ENCODE data around the gene GARNL3. TPM values are rescaled to one million over a fixed set of nuclear protein-coding genes. Genes with fewer than 3 reads are reported as not detected.

GARNL3 gene
- total and polyA plus RNA-seq, 2 of the 13 experiments (the other 11 are each of a cell fraction or from before 2014, with no cell fraction given): 3.9 to 11.0 TPM

DNA sequence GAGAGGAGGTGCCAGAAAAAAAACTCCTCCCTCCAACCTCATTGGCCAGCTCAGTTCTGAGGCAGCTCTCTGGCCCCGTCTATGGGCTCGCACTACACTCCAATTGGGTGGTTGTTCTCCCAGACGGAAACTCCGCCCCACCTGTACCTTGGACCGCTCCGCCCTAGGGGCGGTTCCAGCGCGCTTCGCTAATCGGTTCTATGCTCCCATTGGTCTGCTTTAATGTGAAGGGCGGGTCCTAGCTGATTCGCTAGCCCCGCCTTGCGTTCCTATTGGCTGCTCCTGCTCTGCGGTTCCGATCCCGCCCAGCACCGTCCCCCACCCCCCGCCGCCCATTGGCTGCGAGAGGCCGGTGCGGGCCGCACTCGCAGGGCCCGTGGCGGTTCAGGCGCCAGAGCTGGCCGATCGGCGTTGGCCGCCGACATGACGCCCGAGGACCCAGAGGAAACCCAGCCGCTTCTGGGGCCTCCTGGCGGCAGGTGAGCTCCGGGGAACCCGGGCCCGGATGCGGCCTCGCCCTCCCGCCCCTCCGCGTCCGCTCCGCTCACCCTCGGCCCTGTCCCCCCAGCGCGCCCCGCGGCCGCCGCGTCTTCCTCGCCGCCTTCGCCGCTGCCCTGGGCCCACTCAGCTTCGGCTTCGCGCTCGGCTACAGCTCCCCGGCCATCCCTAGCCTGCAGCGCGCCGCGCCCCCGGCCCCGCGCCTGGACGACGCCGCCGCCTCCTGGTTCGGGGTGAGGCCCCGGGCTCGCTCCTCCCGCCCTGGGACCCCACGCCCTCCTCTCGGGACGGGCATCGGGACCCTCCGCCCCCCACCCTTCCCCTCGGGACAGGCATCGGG, 132.5 kb downstream of the GARNL3 start, which contains the start of gene SLC2A8 (continued):
- TF ChIP-seq, protein P1, sequence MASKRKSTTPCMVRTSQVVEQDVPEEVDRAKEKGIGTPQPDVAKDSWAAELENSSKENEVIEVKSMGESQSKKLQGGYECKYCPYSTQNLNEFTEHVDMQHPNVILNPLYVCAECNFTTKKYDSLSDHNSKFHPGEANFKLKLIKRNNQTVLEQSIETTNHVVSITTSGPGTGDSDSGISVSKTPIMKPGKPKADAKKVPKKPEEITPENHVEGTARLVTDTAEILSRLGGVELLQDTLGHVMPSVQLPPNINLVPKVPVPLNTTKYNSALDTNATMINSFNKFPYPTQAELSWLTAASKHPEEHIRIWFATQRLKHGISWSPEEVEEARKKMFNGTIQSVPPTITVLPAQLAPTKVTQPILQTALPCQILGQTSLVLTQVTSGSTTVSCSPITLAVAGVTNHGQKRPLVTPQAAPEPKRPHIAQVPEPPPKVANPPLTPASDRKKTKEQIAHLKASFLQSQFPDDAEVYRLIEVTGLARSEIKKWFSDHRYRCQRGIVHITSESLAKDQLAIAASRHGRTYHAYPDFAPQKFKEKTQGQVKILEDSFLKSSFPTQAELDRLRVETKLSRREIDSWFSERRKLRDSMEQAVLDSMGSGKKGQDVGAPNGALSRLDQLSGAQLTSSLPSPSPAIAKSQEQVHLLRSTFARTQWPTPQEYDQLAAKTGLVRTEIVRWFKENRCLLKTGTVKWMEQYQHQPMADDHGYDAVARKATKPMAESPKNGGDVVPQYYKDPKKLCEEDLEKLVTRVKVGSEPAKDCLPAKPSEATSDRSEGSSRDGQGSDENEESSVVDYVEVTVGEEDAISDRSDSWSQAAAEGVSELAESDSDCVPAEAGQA (IDR thresholded peaks at IDR 0.05; ENCODE audit: low read depth): no peak
- TF ChIP-seq, protein P1 (CRISPR knock-in tag; IDR thresholded peaks at IDR 0.05; ENCODE audit: borderline replicate concordance): peak; percentile 83
- no peak for TF ChIP-seq ZNF615 (CRISPR knock-in tag; IDR thresholded peaks at IDR 0.05; ENCODE audit: borderline replicate concordance)
- TF ChIP-seq ZNF878 (CRISPR knock-in tag; IDR thresholded peaks at IDR 0.05): no peak
- no peak for TF ChIP-seq ZNF136 (CRISPR knock-in tag; IDR thresholded peaks at IDR 0.05; ENCODE audit: low read depth)
- TF ChIP-seq, protein P2, sequence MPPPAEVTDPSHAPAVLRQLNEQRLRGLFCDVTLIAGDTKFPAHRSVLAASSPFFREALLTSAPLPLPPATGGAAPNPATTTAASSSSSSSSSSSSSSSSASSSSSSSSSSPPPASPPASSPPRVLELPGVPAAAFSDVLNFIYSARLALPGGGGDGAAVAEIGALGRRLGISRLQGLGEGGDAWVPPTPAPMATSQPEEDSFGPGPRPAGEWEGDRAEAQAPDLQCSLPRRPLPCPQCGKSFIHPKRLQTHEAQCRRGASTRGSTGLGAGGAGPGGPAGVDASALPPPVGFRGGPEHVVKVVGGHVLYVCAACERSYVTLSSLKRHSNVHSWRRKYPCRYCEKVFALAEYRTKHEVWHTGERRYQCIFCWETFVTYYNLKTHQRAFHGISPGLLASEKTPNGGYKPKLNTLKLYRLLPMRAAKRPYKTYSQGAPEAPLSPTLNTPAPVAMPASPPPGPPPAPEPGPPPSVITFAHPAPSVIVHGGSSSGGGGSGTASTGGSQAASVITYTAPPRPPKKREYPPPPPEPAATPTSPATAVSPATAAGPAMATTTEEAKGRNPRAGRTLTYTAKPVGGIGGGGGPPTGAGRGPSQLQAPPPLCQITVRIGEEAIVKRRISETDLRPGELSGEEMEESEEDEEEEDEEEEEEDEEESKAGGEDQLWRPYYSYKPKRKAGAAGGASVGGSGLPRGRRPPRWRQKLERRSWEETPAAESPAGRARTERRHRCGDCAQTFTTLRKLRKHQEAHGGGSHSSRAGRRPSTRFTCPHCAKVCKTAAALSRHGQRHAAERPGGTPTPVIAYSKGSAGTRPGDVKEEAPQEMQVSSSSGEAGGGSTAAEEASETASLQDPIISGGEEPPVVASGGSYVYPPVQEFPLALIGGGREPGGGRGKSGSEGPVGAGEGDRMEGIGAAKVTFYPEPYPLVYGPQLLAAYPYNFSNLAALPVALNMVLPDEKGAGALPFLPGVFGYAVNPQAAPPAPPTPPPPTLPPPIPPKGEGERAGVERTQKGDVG (CRISPR knock-in tag; IDR thresholded peaks at IDR 0.05; ENCODE audit: borderline replicate concordance): no peak
- no peak for TF ChIP-seq CBX2 (IDR thresholded peaks at IDR 0.05; ENCODE audit: low read depth, low read length)
- TF ChIP-seq CBX2 (CRISPR knock-in tag; IDR thresholded peaks at IDR 0.05; ENCODE audit: low read depth): no peak
- TF ChIP-seq ZKSCAN1 (IDR thresholded peaks at IDR 0.05; ENCODE audit: low read length): no peak
- no peak for TF ChIP-seq ZNF124 (CRISPR knock-in tag; IDR thresholded peaks at IDR 0.05)
- no peak for TF ChIP-seq KLF13 (CRISPR knock-in tag; IDR thresholded peaks at IDR 0.05)
- no peak for TF ChIP-seq RBM39 (IDR thresholded peaks at IDR 0.05; ENCODE audit: low read depth, low read length, poor library complexity, severe bottlenecking)
- TF ChIP-seq FOSL1 (CRISPR knock-in tag; IDR thresholded peaks at IDR 0.05; ENCODE audit: borderline replicate concordance): no peak
- no peak for TF ChIP-seq ARHGAP35 (CRISPR knock-in tag; IDR thresholded peaks at IDR 0.05; ENCODE audit: borderline replicate concordance)
- TF ChIP-seq, protein P3, sequence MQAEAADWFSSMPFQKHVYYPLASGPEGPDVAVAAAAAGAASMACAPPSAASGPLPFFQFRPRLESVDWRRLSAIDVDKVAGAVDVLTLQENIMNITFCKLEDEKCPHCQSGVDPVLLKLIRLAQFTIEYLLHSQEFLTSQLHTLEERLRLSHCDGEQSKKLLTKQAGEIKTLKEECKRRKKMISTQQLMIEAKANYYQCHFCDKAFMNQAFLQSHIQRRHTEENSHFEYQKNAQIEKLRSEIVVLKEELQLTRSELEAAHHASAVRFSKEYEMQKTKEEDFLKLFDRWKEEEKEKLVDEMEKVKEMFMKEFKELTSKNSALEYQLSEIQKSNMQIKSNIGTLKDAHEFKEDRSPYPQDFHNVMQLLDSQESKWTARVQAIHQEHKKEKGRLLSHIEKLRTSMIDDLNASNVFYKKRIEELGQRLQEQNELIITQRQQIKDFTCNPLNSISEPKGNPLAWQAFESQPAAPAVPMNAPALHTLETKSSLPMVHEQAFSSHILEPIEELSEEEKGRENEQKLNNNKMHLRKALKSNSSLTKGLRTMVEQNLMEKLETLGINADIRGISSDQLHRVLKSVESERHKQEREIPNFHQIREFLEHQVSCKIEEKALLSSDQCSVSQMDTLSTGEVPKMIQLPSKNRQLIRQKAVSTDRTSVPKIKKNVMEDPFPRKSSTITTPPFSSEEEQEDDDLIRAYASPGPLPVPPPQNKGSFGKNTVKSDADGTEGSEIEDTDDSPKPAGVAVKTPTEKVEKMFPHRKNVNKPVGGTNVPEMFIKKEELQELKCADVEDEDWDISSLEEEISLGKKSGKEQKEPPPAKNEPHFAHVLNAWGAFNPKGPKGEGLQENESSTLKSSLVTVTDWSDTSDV (CRISPR knock-in tag; IDR thresholded peaks at IDR 0.05): no peak; the same call in 1 of the 2 replicates
- no peak; the same call in 1 of the 2 replicates for TF ChIP-seq REPIN1 (CRISPR knock-in tag; IDR thresholded peaks at IDR 0.05; ENCODE audit: borderline replicate concordance, low read depth)
- TF ChIP-seq, protein P4, sequence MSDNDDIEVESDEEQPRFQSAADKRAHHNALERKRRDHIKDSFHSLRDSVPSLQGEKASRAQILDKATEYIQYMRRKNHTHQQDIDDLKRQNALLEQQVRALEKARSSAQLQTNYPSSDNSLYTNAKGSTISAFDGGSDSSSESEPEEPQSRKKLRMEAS (IDR thresholded peaks at IDR 0.05): peak; percentile 57
